H9 (cell line): ENCODE data around the gene RASGRF1. TPM values are rescaled to one million over a fixed set of nuclear protein-coding genes. Genes with fewer than 3 reads are reported as not detected.

Experiments
- DNase-seq: peaks from one replicate; pipeline ENCODE4 v3.0.0-alpha.2; 2017
- H2AFZ ChIP-seq: one replicate; pipeline ENCODE4 v1.6.1; 2013; ENCODE audit warnings: mild to moderate bottlenecking, low read length, control low read depth, moderate library complexity
- H2AK5ac ChIP-seq: 2 replicates; pipeline ENCODE4 v1.6.1; 2013; ENCODE audit warnings: low read length, control low read depth, mixed read lengths; ENCODE audit not compliant: insufficient read length
- H2BK120ac ChIP-seq: one replicate; pipeline ENCODE4 v1.6.1; 2013; ENCODE audit warnings: low read depth, mild to moderate bottlenecking, low read length, control low read depth, inconsistent platforms; ENCODE audit not compliant: poor library complexity, severe bottlenecking
- H2BK12ac ChIP-seq: 2 replicates; pipeline ENCODE4 v1.6.1; 2013; ENCODE audit warnings: low read length, control low read depth, mixed read lengths, low read depth; ENCODE audit not compliant: insufficient read length
- H2BK15ac ChIP-seq: 2 replicates; pipeline ENCODE4 v1.6.1; 2013; ENCODE audit warnings: low read depth, low read length, control low read depth
- H2BK20ac ChIP-seq: one replicate; pipeline ENCODE4 v1.6.1; 2013; ENCODE audit warnings: low read depth, mild to moderate bottlenecking, low read length, control low read depth, inconsistent platforms; ENCODE audit not compliant: poor library complexity, severe bottlenecking
- H2BK5ac ChIP-seq: 2 replicates; pipeline ENCODE4 v1.6.1; 2013; ENCODE audit warnings: low read length, control low read depth, mixed read lengths; ENCODE audit not compliant: insufficient read length
- H3K14ac ChIP-seq: 2 replicates; pipeline ENCODE4 v1.6.1; 2013; ENCODE audit warnings: low read length, control low read depth; ENCODE audit not compliant: insufficient read depth
- H3K18ac ChIP-seq: 2 replicates; pipeline ENCODE4 v1.6.1; 2013; ENCODE audit warnings: low read depth, mild to moderate bottlenecking, mixed read lengths, low read length, control low read depth; ENCODE audit not compliant: insufficient read length
- H3K23ac ChIP-seq: 2 replicates; pipeline ENCODE4 v1.6.1; 2013; ENCODE audit warnings: low read length, control low read depth, mixed read lengths, low read depth; ENCODE audit not compliant: insufficient read length
- H3K23me2 ChIP-seq: 2 replicates; pipeline ENCODE4 v1.6.1; 2013; ENCODE audit warnings: low read depth, mild to moderate bottlenecking, mixed read lengths, low read length, control low read depth; ENCODE audit not compliant: insufficient read length, poor library complexity, severe bottlenecking
- H3K27ac ChIP-seq: 2 replicates; pipeline ENCODE4 v1.5.1; 2013; ENCODE audit warnings: low read length, control low read depth, mixed read lengths, low read depth; ENCODE audit not compliant: insufficient read length
- H3K27me3 ChIP-seq: 2 replicates; pipeline ENCODE4 v1.6.1; 2013; ENCODE audit warnings: low read length, control low read depth, inconsistent platforms; ENCODE audit not compliant: insufficient read depth
- H3K4ac ChIP-seq: 2 replicates; pipeline ENCODE4 v1.6.1; 2013; ENCODE audit warnings: low read depth, mild to moderate bottlenecking, control low read depth, inconsistent platforms, low read length, moderate library complexity
- H3K4me1 ChIP-seq: 2 replicates; pipeline ENCODE4 v1.6.1; 2013; ENCODE audit warnings: low read length, control low read depth, inconsistent platforms; ENCODE audit not compliant: insufficient read depth
- H3K4me2 ChIP-seq: 2 replicates; pipeline ENCODE4 v1.6.1; 2013; ENCODE audit warnings: low read length, control low read depth, mixed read lengths; ENCODE audit not compliant: insufficient read length, insufficient read depth
- H3K56ac ChIP-seq: 2 replicates; pipeline ENCODE4 v1.6.1; 2013; ENCODE audit warnings: low read depth, mild to moderate bottlenecking, mixed read lengths, low read length, control low read depth; ENCODE audit not compliant: insufficient read length
- H3K79me1 ChIP-seq: 2 replicates; pipeline ENCODE4 v1.6.1; 2013; ENCODE audit warnings: low read depth, mild to moderate bottlenecking, moderate library complexity, low read length, control low read depth, inconsistent platforms; ENCODE audit not compliant: insufficient read depth, poor library complexity, severe bottlenecking
- H3K79me2 ChIP-seq: 2 replicates; pipeline ENCODE4 v1.6.1; 2013; ENCODE audit warnings: low read length, control low read depth, inconsistent platforms; ENCODE audit not compliant: insufficient read depth
- H3K9ac ChIP-seq: 2 replicates; pipeline ENCODE4 v1.6.1; 2013; ENCODE audit warnings: low read length, control low read depth, mixed read lengths; ENCODE audit not compliant: insufficient read length; ENCODE audit errors: extremely low read depth
- H3K9me3 ChIP-seq: one replicate; pipeline ENCODE4 v1.6.1; 2013; ENCODE audit warnings: low read depth, low read length, inconsistent platforms; ENCODE audit not compliant: control insufficient read depth
- H3T11ph ChIP-seq: one replicate; pipeline ENCODE4 v1.6.1; 2013; ENCODE audit warnings: mild to moderate bottlenecking, low read length, control low read depth, inconsistent platforms
- H4K20me1 ChIP-seq: one replicate; pipeline ENCODE4 v1.6.1; 2013; ENCODE audit not compliant: control insufficient read depth, insufficient read length, insufficient read depth
- H4K5ac ChIP-seq: 2 replicates; pipeline ENCODE4 v1.6.1; 2013; ENCODE audit warnings: low read depth, mild to moderate bottlenecking, mixed read lengths, low read length, control low read depth; ENCODE audit not compliant: insufficient read length
- H4K8ac ChIP-seq: replicated peaks from 2 replicates; pipeline ENCODE4 v1.6.1; 2013; ENCODE audit warnings: low read length, control low read depth, mixed read lengths, low read depth; ENCODE audit not compliant: insufficient read length
- H4K91ac ChIP-seq: 2 replicates; pipeline ENCODE4 v1.6.1; 2013; ENCODE audit warnings: low read depth, mild to moderate bottlenecking, moderate library complexity, mixed read lengths, low read length, control low read depth; ENCODE audit not compliant: insufficient read length
- H3K27ac Mint-ChIP-seq, 3 experiments: 2 replicates in 2 of 3; 3 replicates in 1 of 3; pipeline ENCODE4 v1.8.0; 2020 to 2021; ENCODE audit warnings: mixed read lengths in 3 of 3, mild to moderate bottlenecking in 1 of 3, moderate library complexity in 1 of 3
- H3K27me3 Mint-ChIP-seq: 2 replicates; pipeline ENCODE4 v1.8.0; 2021; ENCODE audit warnings: low read depth, mild to moderate bottlenecking, moderate library complexity, mixed read lengths
- H3K36me3 Mint-ChIP-seq, 3 experiments: 2 replicates in 2 of 3; 3 replicates in 1 of 3; pipeline ENCODE4 v1.8.0; 2020 to 2021; ENCODE audit warnings: low read depth in 3 of 3, mixed read lengths in 3 of 3; ENCODE audit not compliant: insufficient read depth in 1 of 3
- H3K4me1 Mint-ChIP-seq, 2 experiments: 2 replicates each; pipeline ENCODE4 v1.8.0; 2020; ENCODE audit warnings: mixed read lengths in 2 of 2
- H3K4me3 Mint-ChIP-seq, 2 experiments: 2 replicates in 1 of 2; 3 replicates in 1 of 2; pipeline ENCODE4 v1.8.0; 2020 to 2021; ENCODE audit warnings: mild to moderate bottlenecking in 2 of 2, mixed read lengths in 2 of 2, moderate library complexity in 1 of 2
- H3K9me3 Mint-ChIP-seq, 2 experiments: 2 replicates in 1 of 2; 3 replicates in 1 of 2; pipeline ENCODE4 v1.8.0; 2020; ENCODE audit warnings: mild to moderate bottlenecking in 2 of 2, mixed read lengths in 2 of 2, moderate library complexity in 1 of 2
- CTCF ChIP-seq: fragments of 200-600 bp; sonication (generic); conservative IDR thresholded peaks from 3 replicates; pipeline ENCODE4 v1.8.0; 2021; ENCODE audit warnings: antibody characterized with exemption, mild to moderate bottlenecking
- WGBS: extraction: QIAGEN DNeasy Blood & Tissue Kit; methylation state at CpG from one replicate; pipeline ENCODE4 v1.1.7; 2013; ENCODE audit warnings: missing lambda C conversion rate, low lambda C conversion rate, mixed read lengths; ENCODE audit not compliant: insufficient read length; ENCODE audit errors: extremely low coverage; 5-methylcytosine and 5-hydroxymethylcytosine counted together
- total RNA-seq: library from RNA; stranded (reverse); gene quantifications from 2 replicates; pipeline ENCODE4 v1.2.1, GENCODE V29; 2021

Gene RASGRF1
- total RNA-seq, 1 experiment from 2014 or later = 0.48 TPM

GRCh38 chr15:79121571-79121970, 31.0 kb upstream of the RASGRF1 start:
- H3K27me3 Mint-ChIP-seq = peaks cover 24% of the 10 kb centered on the region

More at GRCh38 chr15:79121571-79121970, 31.0 kb upstream of the RASGRF1 start:
- WGBS = no CpG with 5 or more reads among the region's 7 CpGs
- Histone ChIP-seq H3K27me3 (no peaks in the 10 kb centered on the region), H3K23me2 (no peaks in the 10 kb centered on the region), H3K4me2 (no peak overlapping the region), H4K20me1 (no peaks in the 10 kb centered on the region), H3K56ac (no peak overlapping the region), H4K5ac (no peak overlapping the region), H3K4me1 (no peaks in the 10 kb centered on the region), H2BK20ac (no peak overlapping the region), H3K9ac (no peak overlapping the region), H2AK5ac (no peak overlapping the region), H3K18ac (no peak overlapping the region), H3K9me3 (no peaks in the 10 kb centered on the region), H4K8ac (no peak overlapping the region), H3T11ph (no peak overlapping the region), H3K79me2 (no peaks in the 10 kb centered on the region), H2AFZ (no peak overlapping the region), H2BK15ac (no peak overlapping the region), H2BK5ac (no peak overlapping the region), H4K91ac (no peak overlapping the region), H3K79me1 (no peaks in the 10 kb centered on the region), H3K23ac (no peak overlapping the region), H2BK120ac (no peak overlapping the region), H2BK12ac (no peak overlapping the region), H3K4ac (no peak overlapping the region), H3K14ac (no peak overlapping the region), H3K27ac (no peak overlapping the region)
- no peak for TF ChIP-seq CTCF
- no peaks in the 10 kb centered on the region for H3K9me3 Mint-ChIP-seq
- no peak overlapping the region for H3K27ac Mint-ChIP-seq
- no peaks in the 10 kb centered on the region; a peak in 1 of 7 replicates for H3K36me3 Mint-ChIP-seq
- no peak overlapping the region for H3K4me3 Mint-ChIP-seq
- no peak for DNase-seq
- no peaks in the 10 kb centered on the region for H3K4me1 Mint-ChIP-seq
